Body of pancreas (tissue), 4 donors: ENCODE results near the gene ZNF579.

ENCODE experiments used
- CTCF ChIP-seq, 7 experiments: fragments of 450-650 bp in 4 of 7; fragments of 200-600 bp in 3 of 7; sonication (generic) in 3 of 7; IDR thresholded peaks; one replicate each; pipeline ENCODE4 v1.5.1; 2016 to 2019; ENCODE audit warnings: antibody characterized with exemption in 7 of 7
- POLR2A ChIP-seq, 3 donors: fragments of 450-650 bp; IDR thresholded peaks; one replicate each; pipeline ENCODE4 v1.6.1; 2016; ENCODE audit warnings: antibody characterized with exemption in 3 of 3, mild to moderate bottlenecking in 2 of 3

DNA sequence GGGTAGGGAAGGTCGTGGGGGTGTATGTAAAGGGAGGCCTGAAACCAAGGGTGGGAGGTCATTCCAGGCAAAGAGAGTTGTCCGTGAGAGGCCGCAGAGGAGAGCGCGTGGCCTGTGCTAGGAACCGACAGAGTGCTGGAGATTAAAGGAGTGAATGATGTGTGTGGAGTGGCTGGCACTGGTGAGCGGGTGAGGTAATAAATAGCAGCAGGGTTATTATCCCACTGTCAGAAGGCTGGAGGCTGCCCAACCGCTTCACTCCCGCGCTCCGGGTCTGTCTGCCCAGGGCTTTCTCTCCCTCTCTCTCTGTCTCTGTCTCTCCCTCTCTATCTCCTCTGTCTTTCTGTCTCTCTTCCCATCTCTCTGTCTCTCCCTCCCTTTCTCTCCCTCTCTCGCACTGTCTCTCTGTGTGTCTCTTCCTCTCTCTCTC lies 17.4 kb downstream of the ZNF579 start:
- TF ChIP-seq POLR2A (IDR thresholded peaks at IDR 0.05) = peak; percentile 38 to 78 (median 70)
- TF ChIP-seq CTCF (IDR thresholded peaks at IDR 0.05) = no peak
